Fibroblast of pulmonary artery (primary cell): ENCODE results near the gene DPH7.
"Not testable (repeated sequence)": the region's sequence is repeated elsewhere in the genome, so short reads cannot be mapped to it uniquely, and the experiment has no call there.

Experiments
- DNase-seq: peaks from one replicate; pipeline ENCODE4 v3.0.0-alpha.2; 2010; ENCODE audit warnings: low read depth
- H3K4me3 ChIP-seq: replicated peaks from 2 replicates; pipeline ENCODE4 v1.5.1; 2011; ENCODE audit warnings: low read depth, mild to moderate bottlenecking, control low read depth, low read length, moderate library complexity
- CTCF ChIP-seq: IDR thresholded peaks from 2 replicates; pipeline ENCODE4 v1.5.1; 2011; ENCODE audit warnings: mild to moderate bottlenecking, control low read depth, low read length, inconsistent platforms; ENCODE audit errors: missing control alignments

DPH7 gene

GRCh38 chr9:137605121-137606004 is 26.6 kb upstream of the DPH7 start, which contains the start of gene ARRDC1:
Gene ARRDC1 (plus strand): TSS chr9:137605686. CDS start chr9:137605718, 32 bp downstream.
- no peak for TF ChIP-seq CTCF
- DNase-seq, result peak; percentile 90
- peak within 1 kb of the TSS; percentile 57 for H3K4me3 ChIP-seq

- peak overlapping the region; percentile 53 for H3K4me3 ChIP-seq
- no peak for TF ChIP-seq CTCF
- no peak for DNase-seq
Observed at GRCh38 chr9:137604345-137605086, 25.8 kb upstream of the DPH7 start.

- no peak overlapping the region for H3K4me3 ChIP-seq
- DNase-seq, result no peak
- TF ChIP-seq CTCF, result no peak
Observed at GRCh38 chr9:137603879-137604278, 25.2 kb upstream of the DPH7 start.

- TF ChIP-seq CTCF, result no peak
- no peak overlapping the region for H3K4me3 ChIP-seq
- DNase-seq, result no peak
Observed at GRCh38 chr9:137602661-137603060, 23.9 kb upstream of the DPH7 start.

GRCh38 chr9:137598943-137599342 is 20.2 kb upstream of the DPH7 start:
- TF ChIP-seq CTCF, result no peak
- H3K4me3 ChIP-seq, result no peak overlapping the region
- no peak for DNase-seq

- not testable (repeated sequence) for DNase-seq, H3K4me3 ChIP-seq
Observed at GRCh38 chr9:137596577-137596976, 17.9 kb upstream of the DPH7 start.

- H3K4me3 ChIP-seq, result no peak overlapping the region
- DNase-seq, result no peak
- no peak for TF ChIP-seq CTCF
Observed at GRCh38 chr9:137593176-137593575, 14.5 kb upstream of the DPH7 start.
